SK-N-SH (cell line): Measurements from ENCODE around the gene SMAD4.
A peak's percentile ranks its signal among the peaks of the same experiment; 100 is the strongest.

Experiments
- JUND ChIP-seq: IDR thresholded peaks from 2 replicates; pipeline ENCODE4 v1.4.0; 2012
- POLR2AphosphoS5 ChIP-seq: IDR thresholded peaks from 2 replicates; pipeline ENCODE4 v1.6.1; 2012; ENCODE audit warnings: low read depth, low read length
- TF ChIP-seq, protein P1 (sequence below): IDR thresholded peaks from 2 replicates; pipeline ENCODE4 v1.6.1; 2012; ENCODE audit warnings: mild to moderate bottlenecking, low read depth, low read length, moderate library complexity

DNA sequence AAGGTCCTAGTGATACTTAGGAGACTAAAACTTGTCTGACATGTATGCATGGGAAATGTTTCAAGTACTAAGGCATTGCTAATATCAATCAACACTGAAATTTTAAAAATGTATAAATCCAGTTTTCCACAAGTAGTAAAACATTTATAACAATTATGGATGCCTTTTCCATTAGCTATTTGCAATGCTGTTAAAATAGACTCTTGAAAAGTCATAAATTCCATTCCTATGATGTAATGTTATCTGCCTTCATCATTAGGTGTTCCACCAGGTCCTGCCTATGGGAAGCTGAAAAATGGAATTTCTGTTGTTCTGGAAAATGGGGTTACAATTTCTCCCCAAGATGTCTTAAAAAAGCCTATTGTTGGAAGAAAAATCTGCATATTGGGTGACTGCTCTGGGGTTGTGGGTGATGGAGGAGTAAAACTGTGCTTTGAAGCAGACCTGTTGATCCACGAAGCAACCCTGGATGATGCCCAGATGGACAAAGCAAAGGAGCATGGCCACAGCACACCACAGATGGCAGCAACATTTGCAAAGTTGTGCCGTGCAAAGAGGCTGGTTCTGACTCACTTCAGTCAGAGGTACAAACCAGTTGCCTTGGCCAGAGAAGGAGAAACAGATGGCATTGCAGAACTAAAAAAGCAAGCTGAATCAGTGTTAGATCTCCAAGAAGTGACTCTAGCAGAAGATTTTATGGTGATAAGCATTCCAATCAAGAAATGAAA is 43.5 kb upstream of the SMAD4 start:
- TF ChIP-seq JUND = peak; percentile 57
- TF ChIP-seq, protein P1, sequence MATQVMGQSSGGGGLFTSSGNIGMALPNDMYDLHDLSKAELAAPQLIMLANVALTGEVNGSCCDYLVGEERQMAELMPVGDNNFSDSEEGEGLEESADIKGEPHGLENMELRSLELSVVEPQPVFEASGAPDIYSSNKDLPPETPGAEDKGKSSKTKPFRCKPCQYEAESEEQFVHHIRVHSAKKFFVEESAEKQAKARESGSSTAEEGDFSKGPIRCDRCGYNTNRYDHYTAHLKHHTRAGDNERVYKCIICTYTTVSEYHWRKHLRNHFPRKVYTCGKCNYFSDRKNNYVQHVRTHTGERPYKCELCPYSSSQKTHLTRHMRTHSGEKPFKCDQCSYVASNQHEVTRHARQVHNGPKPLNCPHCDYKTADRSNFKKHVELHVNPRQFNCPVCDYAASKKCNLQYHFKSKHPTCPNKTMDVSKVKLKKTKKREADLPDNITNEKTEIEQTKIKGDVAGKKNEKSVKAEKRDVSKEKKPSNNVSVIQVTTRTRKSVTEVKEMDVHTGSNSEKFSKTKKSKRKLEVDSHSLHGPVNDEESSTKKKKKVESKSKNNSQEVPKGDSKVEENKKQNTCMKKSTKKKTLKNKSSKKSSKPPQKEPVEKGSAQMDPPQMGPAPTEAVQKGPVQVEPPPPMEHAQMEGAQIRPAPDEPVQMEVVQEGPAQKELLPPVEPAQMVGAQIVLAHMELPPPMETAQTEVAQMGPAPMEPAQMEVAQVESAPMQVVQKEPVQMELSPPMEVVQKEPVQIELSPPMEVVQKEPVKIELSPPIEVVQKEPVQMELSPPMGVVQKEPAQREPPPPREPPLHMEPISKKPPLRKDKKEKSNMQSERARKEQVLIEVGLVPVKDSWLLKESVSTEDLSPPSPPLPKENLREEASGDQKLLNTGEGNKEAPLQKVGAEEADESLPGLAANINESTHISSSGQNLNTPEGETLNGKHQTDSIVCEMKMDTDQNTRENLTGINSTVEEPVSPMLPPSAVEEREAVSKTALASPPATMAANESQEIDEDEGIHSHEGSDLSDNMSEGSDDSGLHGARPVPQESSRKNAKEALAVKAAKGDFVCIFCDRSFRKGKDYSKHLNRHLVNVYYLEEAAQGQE = no peak
- no peak; the same call in 1 of the 2 replicates for TF ChIP-seq POLR2AphosphoS5
